HG03066 (cell line): ENCODE results near the gene GUCY1B1.
A peak's percentile ranks its signal among the peaks of the same experiment; 100 is the strongest.

ENCODE experiments used
- ATAC-seq: cut with Tn5 transposase; IDR thresholded peaks from one replicate; pipeline ENCODE4 v1.9.1; 2021; ENCODE audit warnings: low read depth; ENCODE audit not compliant: unreplicated experiment

GUCY1B1 gene

GRCh38 chr4:155761047-155761446, 2.2 kb downstream of the GUCY1B1 start:
- ATAC-seq = no peak

- no peak for ATAC-seq
Observed at GRCh38 chr4:155761916-155762315, 3.1 kb downstream of the GUCY1B1 start.

GRCh38 chr4:155762334-155762733, 3.5 kb downstream of the GUCY1B1 start:
- no peak for ATAC-seq

- ATAC-seq = no peak
Observed at GRCh38 chr4:155763551-155763950, 4.7 kb downstream of the GUCY1B1 start.

- ATAC-seq = no peak
Observed at GRCh38 chr4:155765149-155765548, 6.3 kb downstream of the GUCY1B1 start.

DNA sequence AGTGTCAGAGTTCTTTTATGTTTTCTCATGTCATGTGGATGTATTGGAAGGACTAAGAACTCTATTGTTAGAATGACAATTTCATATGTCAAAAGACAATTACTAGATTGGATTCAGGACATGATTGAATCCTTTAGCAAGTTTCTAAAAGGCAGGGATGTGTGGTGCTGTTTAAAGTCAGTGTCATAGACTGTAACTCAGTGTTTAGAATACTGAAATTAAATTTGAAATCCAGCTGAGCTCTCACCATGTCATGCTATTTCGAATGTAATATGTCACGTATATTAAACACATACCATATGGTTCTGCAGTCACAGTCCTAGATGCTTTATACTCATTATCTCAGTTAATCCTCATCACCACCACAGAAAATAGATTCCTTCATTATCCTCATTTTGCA, 7.8 kb downstream of the GUCY1B1 start:
- ATAC-seq = no peak

DNA sequence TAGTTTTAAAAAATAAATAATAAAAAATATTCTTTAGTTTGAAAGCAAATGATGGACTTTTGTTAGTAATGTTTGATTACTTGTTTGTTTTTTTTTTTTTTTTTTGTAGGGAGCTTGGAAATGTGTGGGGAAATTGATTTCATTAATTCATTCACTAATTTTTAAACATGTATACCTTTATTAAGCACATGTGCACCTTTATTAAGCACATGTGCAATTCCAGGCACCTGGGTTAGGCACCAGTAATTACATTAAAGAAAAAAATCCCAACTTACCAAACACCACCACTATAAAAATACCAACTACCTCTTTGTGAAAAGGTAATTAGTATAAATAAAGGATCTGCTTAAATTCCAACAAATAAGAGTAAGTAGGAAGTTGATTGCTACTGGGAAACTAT, 9.5 kb downstream of the GUCY1B1 start:
- no peak for ATAC-seq

DNA sequence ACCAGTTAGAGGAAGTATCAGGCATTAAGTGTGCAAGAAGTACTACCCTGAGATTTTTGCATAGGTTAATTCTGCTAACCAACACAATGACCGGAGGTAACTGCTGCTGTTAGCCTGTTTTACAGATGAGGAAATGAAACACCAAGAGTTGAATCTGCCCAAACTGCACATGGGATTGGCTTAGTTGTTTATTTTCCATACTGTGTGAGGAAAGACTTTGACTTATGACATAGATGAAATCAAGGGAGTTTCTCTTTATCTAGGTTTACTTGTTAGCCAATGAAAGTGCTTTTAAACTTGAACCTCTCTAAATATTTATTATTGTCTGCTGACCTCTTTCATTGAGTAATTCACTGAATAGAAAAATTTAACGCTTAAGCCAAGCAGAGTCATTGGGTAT, 10.3 kb downstream of the GUCY1B1 start:
- ATAC-seq = peak; percentile 96

GRCh38 chr4:155772459-155773195, 13.8 kb downstream of the GUCY1B1 start:
- no peak for ATAC-seq

- no peak for ATAC-seq
Observed at GRCh38 chr4:155773196-155773800, 14.5 kb downstream of the GUCY1B1 start.

DNA sequence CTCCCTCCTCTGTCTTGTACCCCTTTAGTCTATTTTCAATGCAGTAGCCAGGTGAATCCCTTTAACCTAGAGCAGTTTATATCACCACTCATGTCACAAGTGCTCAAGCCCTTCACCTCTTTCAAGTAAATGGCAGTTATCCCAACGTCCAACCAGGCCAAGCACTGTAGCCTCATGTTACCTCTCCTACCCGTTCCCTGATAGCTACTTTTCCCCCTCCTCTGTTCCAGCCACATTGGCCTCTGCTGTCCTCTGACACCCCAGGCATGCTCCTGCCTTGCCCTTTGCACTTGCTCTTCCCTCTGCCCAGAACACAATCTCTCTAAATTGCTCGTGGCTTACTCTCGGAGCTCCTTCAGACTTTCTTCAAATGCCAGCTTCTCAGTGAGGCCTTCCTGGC, 15.2 kb downstream of the GUCY1B1 start:
- no peak for ATAC-seq

GRCh38 chr4:155777971-155778735, 19.3 kb downstream of the GUCY1B1 start:
- ATAC-seq = no peak

- no peak for ATAC-seq
Observed at GRCh38 chr4:155780775-155781174, 22.0 kb downstream of the GUCY1B1 start.

- no peak for ATAC-seq
Observed at GRCh38 chr4:155781249-155781831, 22.5 kb downstream of the GUCY1B1 start.

GRCh38 chr4:155784637-155785036, 25.8 kb downstream of the GUCY1B1 start:
- no peak for ATAC-seq

- no peak for ATAC-seq
Observed at GRCh38 chr4:155785828-155786227, 27.0 kb downstream of the GUCY1B1 start.

- peak; percentile 96 for ATAC-seq
Observed at GRCh38 chr4:155787113-155787710, 28.4 kb downstream of the GUCY1B1 start.

GRCh38 chr4:155789391-155789790, 30.6 kb downstream of the GUCY1B1 start:
- ATAC-seq = no peak

GRCh38 chr4:155789982-155790381, 31.2 kb downstream of the GUCY1B1 start:
- no peak for ATAC-seq

- no peak for ATAC-seq
Observed at GRCh38 chr4:155794589-155795236, 35.9 kb downstream of the GUCY1B1 start.
